Measurements from ENCODE around the gene PIK3C2A.

- TF ChIP-seq CTCF (IDR thresholded peaks at IDR 0.05) (no peak), POLR2A (IDR thresholded peaks at IDR 0.05) (no peak)
These were observed 45.4 kb downstream of the PIK3C2A start for GRCh38 chr11:17162376-17162775.

All from body of pancreas (tissue), 4 donors.